ENCODE measurements around the gene LACC1.

Gene LACC1

DNA sequence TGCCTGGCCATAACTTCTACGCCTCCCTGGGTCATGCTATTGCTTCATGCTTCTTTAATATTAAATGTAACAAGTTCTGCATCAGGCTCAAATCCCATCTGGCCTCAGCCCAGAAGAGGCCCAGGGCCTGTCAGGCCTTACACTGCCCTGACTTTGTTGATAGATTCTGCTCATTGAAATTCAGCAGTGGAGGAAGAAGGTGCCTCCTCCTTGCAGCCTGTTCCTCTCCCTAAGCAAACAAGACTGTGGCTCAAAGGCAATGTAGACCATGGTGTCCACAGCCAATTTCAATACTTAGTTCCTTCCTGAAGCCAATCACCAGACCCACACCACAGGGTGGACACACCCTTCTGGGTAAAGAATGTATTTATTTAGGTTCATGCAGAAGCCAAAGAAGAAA, 59.4 kb downstream of the LACC1 start:
- TF ChIP-seq CTCF (IDR thresholded peaks at IDR 0.05): no peak
- TF ChIP-seq ZFX (IDR thresholded peaks at IDR 0.05; ENCODE audit: borderline replicate concordance): no peak

GRCh38 chr13:43942286-43942685, 62.6 kb downstream of the LACC1 start:
- TF ChIP-seq CTCF (IDR thresholded peaks at IDR 0.05): no peak
- TF ChIP-seq ZFX (IDR thresholded peaks at IDR 0.05; ENCODE audit: borderline replicate concordance): no peak
- H3K27ac ChIP-seq: no peak overlapping the region

More for the DNA sequence above, 59.4 kb downstream of the LACC1 start:
- H3K27ac ChIP-seq: no peak overlapping the region
